Right lobe of liver (tissue), 6 donors: ENCODE measurements around the gene SMIM36. TPM values are rescaled to one million over a fixed set of nuclear protein-coding genes. Genes with fewer than 3 reads are reported as not detected.

Source experiments
- ATAC-seq, 4 donors: fragments of 200-7000 bp; cut with Tn5 transposase; one replicate each; pipeline ENCODE4 v1.9.1; 2020; ENCODE audit warnings: mild to moderate bottlenecking in 4 of 4, moderate library complexity in 4 of 4
- DNase-seq, 3 donors: peaks; one replicate each; pipeline ENCODE4 v3.0.0-alpha.2; 2020
- H3K27ac ChIP-seq, 3 donors: fragments of 200-600 bp; one replicate each; pipeline ENCODE4 v1.8.0; 2022
- H3K27me3 ChIP-seq, 2 donors: fragments of 200-600 bp; one replicate each; pipeline ENCODE4 v1.8.0; 2022
- H3K36me3 ChIP-seq, 4 donors: fragments of 200-600 bp; sonication (generic) in 1 of 4; one replicate each; pipeline versions ENCODE4 v1.5.1 to v1.8.0; 2017 to 2022; ENCODE audit warnings: control low read depth in 1 of 4
- H3K4me1 ChIP-seq, 4 donors: fragments of 200-600 bp; sonication (generic) in 1 of 4; one replicate each; pipeline versions ENCODE4 v1.5.1 to v1.8.0; 2017 to 2022; ENCODE audit warnings: control low read depth in 1 of 4
- H3K4me3 ChIP-seq, 3 donors: fragments of 200-600 bp; one replicate each; pipeline ENCODE4 v1.8.0; 2022
- H3K9me3 ChIP-seq, 4 donors: fragments of 200-600 bp; sonication (generic) in 1 of 4; one replicate each; pipeline versions ENCODE4 v1.5.1 to v1.8.0; 2017 to 2022; ENCODE audit warnings: control low read depth in 1 of 4
- CTCF ChIP-seq, 4 donors: fragments of 200-600 bp in 3 of 4; fragments of 450-650 bp in 1 of 4; IDR thresholded peaks; one replicate each; pipeline versions ENCODE4 v1.5.1 to v1.8.0; 2016 to 2022; ENCODE audit warnings: antibody characterized with exemption in 4 of 4, mild to moderate bottlenecking in 2 of 4
- POLR2A ChIP-seq: fragments of 450-650 bp; IDR thresholded peaks from one replicate; pipeline ENCODE4 v1.6.1; 2017; ENCODE audit warnings: antibody characterized with exemption, mild to moderate bottlenecking
- WGBS: methylation state at CpG from one replicate; pipeline ENCODE4 v1.1.6; 2018; ENCODE audit warnings: low coverage, low lambda C conversion rate; ENCODE audit not compliant: insufficient coverage; ENCODE audit errors: missing lambda C conversion rate; 5-methylcytosine and 5-hydroxymethylcytosine counted together
- intact Hi-C, 2 donors: fragments of 100-400 bp; cut with DNase I; formaldehyde crosslinking; loops; one replicate each; pipeline versions ENCODE4 v1.11.2 to v1.14.1; 2022
- total RNA-seq, 6 experiments: library from RNA; depleted of rRNA in 2 of 6; stranded (reverse); fragments of >200 nt in 2 of 6; fragmentation: NEBNext Ultra II Directional in 3 of 6; extraction: Animal tissue kit (Norgen Biotek cat#: 25700) in 3 of 6; gene quantifications; one replicate each; pipeline versions ENCODE4 v1.1.0 to v1.2.4, GENCODE V29; 2016 to 2023
- donor health status: DM: no; HTN: yes; CAD: no.
- donor health status: DM: no; HTN: no; CAD: no.
- donor health status: DM: no; HTN: no; CAD: no.
- donor health status: DM: no; HTN: yes; CAD: no.
- donor health status: DM: no; HTN: yes; CAD: no.

SMIM36 gene
- total RNA-seq, 6 experiments from 2014 or later, result not detected

DNA sequence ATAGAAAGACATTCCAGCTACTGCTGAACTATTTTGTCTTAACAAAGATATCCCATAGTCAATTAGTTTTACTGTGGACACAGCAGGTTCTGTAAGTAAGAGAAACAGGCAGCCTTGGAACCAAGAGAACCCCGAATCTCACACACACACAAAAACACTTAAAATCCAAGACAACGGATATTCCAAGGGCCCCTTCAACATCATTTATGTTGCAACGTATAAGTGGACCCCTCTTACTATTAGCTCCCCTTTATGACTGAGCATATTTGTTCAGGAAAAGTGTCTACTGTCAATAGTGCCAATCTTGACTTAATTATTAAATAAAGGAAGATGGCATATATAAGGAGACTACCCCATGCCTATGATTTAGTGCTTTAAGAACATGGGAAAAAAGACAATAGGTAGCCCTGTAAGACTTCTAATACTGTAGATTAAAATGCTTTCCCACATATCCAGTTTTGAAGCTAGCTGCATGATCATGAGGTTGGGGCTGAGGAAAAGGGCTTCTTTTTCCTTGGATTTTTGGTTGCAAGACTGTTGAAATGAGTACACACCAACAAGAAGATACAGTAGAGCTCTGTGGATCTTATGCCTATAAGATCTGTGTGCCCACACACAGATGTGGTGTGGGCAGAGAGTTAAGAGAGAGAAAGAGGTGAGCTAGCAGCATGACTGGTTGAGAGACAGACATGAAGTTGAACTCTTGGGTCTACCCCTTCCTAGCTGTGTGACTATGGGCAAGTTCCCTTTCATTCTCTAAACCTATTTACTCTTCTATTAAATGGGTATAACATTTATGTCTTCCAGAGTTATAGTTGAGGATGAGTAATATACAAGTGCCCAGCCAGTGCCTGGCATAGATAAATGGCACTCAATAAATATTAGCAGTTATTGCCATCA, 92.6 kb downstream of the SMIM36 start:
- no peak for ATAC-seq
- peaks cover 0 to 24% (median 2%) of the 10 kb centered on the region in 4 donors for H3K4me1 ChIP-seq
- H3K27me3 ChIP-seq, result no peaks in the 10 kb centered on the region
- DNase-seq, result no peak
- WGBS, result 94% methylated on average over 3 of the region's 3 CpGs
- no peaks in the 10 kb centered on the region for H3K9me3 ChIP-seq
- H3K4me3 ChIP-seq, result no peak overlapping the region
- TF ChIP-seq POLR2A, result no peak
- no peak for TF ChIP-seq CTCF (IDR thresholded peaks at IDR 0.05)
- no peak overlapping the region for H3K27ac ChIP-seq
- no peaks in the 10 kb centered on the region for H3K36me3 ChIP-seq
- intact Hi-C loops, result no loop called here

- Histone ChIP-seq H3K27me3 (no peaks in the 10 kb centered on the region), H3K27ac (no peak overlapping the region), H3K4me3 (no peak overlapping the region), H3K9me3 (no peaks in the 10 kb centered on the region), H3K36me3 (peaks cover 0 to 5% (median 1%) of the 10 kb centered on the region in 4 donors), H3K4me1 (peaks cover 0 to 18% (median 2%) of the 10 kb centered on the region in 4 donors)
- intact Hi-C loops, result no loop called here
- 100% methylated on average over 2 of the region's 4 CpGs for WGBS
- ATAC-seq (no peak), DNase-seq (no peak)
- TF ChIP-seq POLR2A, result no peak
- TF ChIP-seq CTCF (IDR thresholded peaks at IDR 0.05), result no peak
Measured at GRCh38 chr17:55417411-55418268, 93.6 kb downstream of the SMIM36 start.

DNA sequence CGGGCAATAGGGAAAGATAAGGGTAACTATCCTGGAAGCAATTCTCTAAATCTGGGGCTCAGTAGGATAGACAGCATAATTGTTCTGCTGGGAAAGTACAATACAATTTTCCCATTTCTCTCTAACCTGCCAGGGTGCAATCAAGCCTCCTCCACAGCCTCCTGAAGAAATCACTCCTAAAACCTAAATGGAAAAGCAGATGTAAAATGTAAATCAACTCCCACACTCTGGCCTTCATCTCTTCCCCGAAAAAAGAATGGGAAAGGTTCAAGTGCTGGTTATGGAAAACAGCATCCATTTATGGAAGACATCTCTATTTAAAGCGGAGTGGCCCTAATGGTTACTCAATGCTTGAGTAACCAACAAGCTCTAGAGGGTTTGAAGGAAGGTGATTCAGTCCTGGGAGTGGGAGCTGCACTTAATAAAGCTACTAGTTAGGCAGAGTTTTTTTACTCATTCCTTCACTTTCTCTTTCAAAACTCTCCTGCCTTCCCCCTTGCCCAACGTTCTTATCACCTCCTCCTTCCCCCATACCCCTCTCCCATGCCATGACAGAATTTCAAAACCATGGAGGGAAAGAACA, 94.7 kb downstream of the SMIM36 start:
- intact Hi-C loops, result no loop called here
- no peak for TF ChIP-seq POLR2A
- TF ChIP-seq CTCF (IDR thresholded peaks at IDR 0.05), result no peak
- ATAC-seq, result no peak
- Histone ChIP-seq H3K27me3 (no peaks in the 10 kb centered on the region), H3K27ac (no peak overlapping the region), H3K9me3 (no peaks in the 10 kb centered on the region), H3K4me1 (peaks cover 0 to 12% (median 0%) of the 10 kb centered on the region in 4 donors), H3K36me3 (peaks cover 0 to 5% (median 1%) of the 10 kb centered on the region in 4 donors), H3K4me3 (no peak overlapping the region)
- DNase-seq, result no peak
- 63% methylated on average over 4 of the region's 4 CpGs for WGBS

DNA sequence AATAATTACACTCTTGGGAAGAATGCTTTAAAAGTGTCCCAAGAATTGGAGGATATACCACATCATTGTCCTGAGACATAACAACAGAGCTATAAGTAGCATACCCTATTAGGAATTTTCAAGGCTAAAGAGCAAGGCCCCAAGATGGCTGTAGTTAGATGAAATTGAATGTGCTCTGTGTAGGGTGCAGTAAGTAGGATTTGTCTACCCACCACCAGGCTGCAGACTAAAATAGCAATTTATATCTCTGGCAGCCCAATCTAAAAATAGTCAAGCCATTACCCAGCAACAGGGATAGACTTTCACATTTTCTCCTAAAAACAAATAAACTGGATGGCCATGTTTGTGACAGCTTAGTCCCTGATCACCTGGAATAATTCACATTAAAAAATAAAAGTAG, 95.3 kb downstream of the SMIM36 start:
- ATAC-seq, result no peak

More for the DNA sequence above, 95.3 kb downstream of the SMIM36 start:
- Histone ChIP-seq H3K27ac (no peak overlapping the region), H3K4me3 (no peak overlapping the region), H3K27me3 (no peaks in the 10 kb centered on the region), H3K36me3 (peaks cover 0 to 8% (median 1%) of the 10 kb centered on the region in 4 donors), H3K4me1 (peaks cover 0 to 15% (median 0%) of the 10 kb centered on the region in 4 donors), H3K9me3 (no peaks in the 10 kb centered on the region)
- TF ChIP-seq POLR2A (no peak), CTCF (IDR thresholded peaks at IDR 0.05) (no peak)
- intact Hi-C loops, result no loop called here
- DNase-seq, result no peak
